K562 (cell line): ENCODE measurements around the gene SLC49A3. TPM values are rescaled to one million over a fixed set of nuclear protein-coding genes. Genes with fewer than 3 reads are reported as not detected.

Experiments
- BCLAF1 ChIP-seq, 2 experiments: fragments of 450-650 bp in 1 of 2; IDR thresholded peaks; 2 replicates each; pipeline ENCODE4 v1.6.1; 2011 to 2017; ENCODE audit warnings: low read depth in 2 of 2, antibody characterized with exemption in 1 of 2, borderline replicate concordance in 1 of 2, low read length in 1 of 2, mild to moderate bottlenecking in 1 of 2, mixed read lengths in 1 of 2; ENCODE audit not compliant: control insufficient read depth in 1 of 2
- CHD1 ChIP-seq: fragments of 200-600 bp; sonication (generic); IDR thresholded peaks from one replicate; pipeline ENCODE4 v1.6.1; 2012; ENCODE audit warnings: mild to moderate bottlenecking, moderate library complexity, low read length, inconsistent platforms
- GTF2A2 ChIP-seq: IDR thresholded peaks from 2 replicates; pipeline ENCODE4 v1.6.1; 2016; ENCODE audit warnings: mild to moderate bottlenecking, missing genetic modification characterization, missing compliant biosample characterization
- HDAC8 ChIP-seq: fragments of 450-650 bp; IDR thresholded peaks from 2 replicates; pipeline ENCODE4 v1.6.1; 2016; ENCODE audit warnings: mild to moderate bottlenecking, missing genetic modification characterization, moderate library complexity, missing compliant biosample characterization
- HLTF ChIP-seq: fragments of 450-650 bp; IDR thresholded peaks from 2 replicates; pipeline ENCODE4 v1.6.1; 2016
- MBD2 ChIP-seq: sonication (generic); IDR thresholded peaks from 2 replicates; pipeline ENCODE4 v1.6.1; 2016; ENCODE audit warnings: low read depth, borderline replicate concordance
- NFIX ChIP-seq: fragments of 250-450 bp; sonication (Bioruptor Pico); IDR thresholded peaks from 2 replicates; pipeline ENCODE4 v1.4.0; 2020; ENCODE audit warnings: low read depth, mild to moderate bottlenecking, moderate library complexity
- RREB1 ChIP-seq: fragments of 250-450 bp; sonication (Bioruptor Pico); IDR thresholded peaks from 2 replicates; pipeline ENCODE4 v1.4.0; 2020
- TAF1 ChIP-seq: IDR thresholded peaks from 2 replicates; pipeline ENCODE4 v1.6.1; 2011; ENCODE audit warnings: mild to moderate bottlenecking, low read length, moderate library complexity; ENCODE audit not compliant: insufficient read depth, control insufficient read depth, severe bottlenecking; ENCODE audit errors: extremely low read depth
- ZBTB49 ChIP-seq: sonication (generic); formaldehyde crosslinking; IDR thresholded peaks from 2 replicates; pipeline ENCODE4 v1.8.0; 2022; ENCODE audit warnings: missing genetic modification reagents, mild to moderate bottlenecking, borderline replicate concordance
- ZKSCAN8 ChIP-seq: fragments of 200-800 bp; sonication (Bioruptor generic); IDR thresholded peaks from 2 replicates; pipeline ENCODE4 v1.6.1; 2016; ENCODE audit warnings: missing genetic modification characterization, missing compliant biosample characterization
- polyA plus RNA-seq, 8 experiments: library from polyadenylated mRNA; depleted of rRNA in 4 of 8; stranded (reverse) in 5 of 8; unstranded in 3 of 8; fragments of >200 nt; fragmentation: Nextera tagmentation in 2 of 8; fragmentation: Illumina TruSeq in 1 of 8; extraction: Ambion mirVana in 2 of 8; extraction: Trizol in 1 of 8; gene quantifications; 2 replicates each; pipeline versions ENCODE4 v1.2.1 to v1.2.3, GENCODE V29; 2011 to 2014; ENCODE audit warnings: inconsistent platforms in 1 of 8, missing spikeins in 1 of 8
- total RNA-seq, 7 experiments: library from RNA; depleted of rRNA in 6 of 7; stranded (reverse); fragments of >200 nt in 6 of 7; fragmentation: Illumina TruSeq in 2 of 7; extraction: Trizol in 2 of 7; gene quantifications; 2 replicates each; pipeline versions ENCODE4 v1.2.1 to v1.2.3, GENCODE V29; 2011 to 2021; ENCODE audit warnings: low replicate concordance in 1 of 7
- TF ChIP-seq, protein P1 (sequence below), 2 experiments: IDR thresholded peaks; 2 replicates each; pipeline ENCODE4 v1.6.1; 2011; ENCODE audit warnings: borderline replicate concordance in 1 of 2, control low read depth in 1 of 2, low read depth in 1 of 2, low read length in 1 of 2, mild to moderate bottlenecking in 1 of 2, mixed read lengths in 1 of 2, moderate library complexity in 1 of 2; ENCODE audit not compliant: insufficient read depth in 1 of 2, insufficient read length in 1 of 2, poor library complexity in 1 of 2, severe bottlenecking in 1 of 2; ENCODE audit errors: extremely low read depth in 1 of 2

The SLC49A3 gene
- total and polyA plus RNA-seq, 9 of the 15 experiments (the other 6 are each of a cell fraction or from before 2014, with no cell fraction given), result 0.24 to 0.41 TPM; not detected in 7

- TF ChIP-seq RREB1 (CRISPR knock-in tag) (no peak), ZKSCAN8 (CRISPR knock-in tag) (no peak), MBD2 (0 out of 2 replicates have a peak, but pooled peaks have one; percentile 48), NFIX (CRISPR knock-in tag) (no peak), ZBTB49 (CRISPR knock-in tag) (no peak), BCLAF1 (IDR thresholded peaks at IDR 0.05; ENCODE audit: borderline replicate concordance in 1 of 2, control insufficient read depth in 1 of 2, low read depth in 2 of 2, low read length in 1 of 2) (no peak), HLTF (no peak), HDAC8 (tag) (no peak), TAF1 (peak; percentile 94), CHD1 (peak; percentile 50), GTF2A2 (tag) (no peak)
- TF ChIP-seq, protein P1, sequence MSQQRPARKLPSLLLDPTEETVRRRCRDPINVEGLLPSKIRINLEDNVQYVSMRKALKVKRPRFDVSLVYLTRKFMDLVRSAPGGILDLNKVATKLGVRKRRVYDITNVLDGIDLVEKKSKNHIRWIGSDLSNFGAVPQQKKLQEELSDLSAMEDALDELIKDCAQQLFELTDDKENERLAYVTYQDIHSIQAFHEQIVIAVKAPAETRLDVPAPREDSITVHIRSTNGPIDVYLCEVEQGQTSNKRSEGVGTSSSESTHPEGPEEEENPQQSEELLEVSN (IDR thresholded peaks at IDR 0.05; ENCODE audit: borderline replicate concordance in 1 of 2, extremely low read depth in 1 of 2, insufficient read depth in 1 of 2, insufficient read length in 1 of 2, low read depth in 1 of 2, low read length in 1 of 2, poor library complexity in 1 of 2, severe bottlenecking in 1 of 2), result peak in 1 of 2 experiments; percentile 62
Measured at GRCh38 chr4:674172-675035, 14.5 kb downstream of the SLC49A3 start, which contains the start of the genes ATP5ME and MYL5 (continued).
